Stomach (tissue), 9 donors: Measurements from ENCODE around the gene GOSR2. TPM values are rescaled to one million over a fixed set of nuclear protein-coding genes. Genes with fewer than 3 reads are reported as not detected.

ENCODE experiments used
- DNase-seq, 2 donors: peaks; one replicate each; pipeline versions ENCODE4 v3.0.0 to v3.0.0-alpha.2; 2013 to 2019
- H3K27ac ChIP-seq, 5 donors: fragments of 200-600 bp in 4 of 5; sonication (generic) in 4 of 5; one replicate each; pipeline ENCODE4 v1.5.1; 2013 to 2019; ENCODE audit warnings: mild to moderate bottlenecking in 1 of 5, moderate library complexity in 1 of 5
- H3K27me3 ChIP-seq, 3 donors: fragments of 200-600 bp; sonication (generic); one replicate each; pipeline ENCODE4 v1.5.1; 2017 to 2019; ENCODE audit warnings: mixed run types in 1 of 3
- H3K36me3 ChIP-seq, 4 donors: fragments of 200-600 bp; sonication (generic); 1 replicate in 3 of 4; 2 replicates in 1 of 4; pipeline ENCODE4 v1.5.1; 2016 to 2019
- H3K4me1 ChIP-seq, 4 donors: fragments of 200-600 bp; sonication (generic); one replicate each; pipeline ENCODE4 v1.5.1; 2016 to 2019
- H3K4me3 ChIP-seq, 4 donors: fragments of 200-600 bp; sonication (generic) in 3 of 4; one replicate each; pipeline ENCODE4 v1.5.1; 2016 to 2019; ENCODE audit warnings: mild to moderate bottlenecking in 1 of 4
- H3K9me3 ChIP-seq, 4 donors: fragments of 200-600 bp; sonication (generic); one replicate each; pipeline ENCODE4 v1.5.1; 2016 to 2019
- CTCF ChIP-seq, 7 experiments: fragments of 450-650 bp in 4 of 7; fragments of 200-600 bp in 3 of 7; sonication (generic) in 3 of 7; IDR thresholded peaks; one replicate each; pipeline ENCODE4 v1.5.1; 2016 to 2019; ENCODE audit warnings: antibody characterized with exemption in 7 of 7, control low read depth in 2 of 7, mild to moderate bottlenecking in 1 of 7
- EP300 ChIP-seq: sonication (generic); formaldehyde crosslinking; IDR thresholded peaks from one replicate; pipeline ENCODE4 v1.6.1; 2017; ENCODE audit warnings: antibody characterized with exemption
- POLR2A ChIP-seq, 4 donors: fragments of 450-650 bp; IDR thresholded peaks; one replicate each; pipeline ENCODE4 v1.6.1; 2016; ENCODE audit warnings: antibody characterized with exemption in 4 of 4, control low read depth in 2 of 4, mild to moderate bottlenecking in 1 of 4, moderate library complexity in 1 of 4
- POLR2AphosphoS5 ChIP-seq, 3 donors: sonication (generic); formaldehyde crosslinking; IDR thresholded peaks; one replicate each; pipeline ENCODE4 v1.6.1; 2016; ENCODE audit warnings: antibody characterized with exemption in 3 of 3
- WGBS, 5 donors: extraction: QIAGEN DNeasy Blood & Tissue Kit in 3 of 5; methylation state at CpG; one replicate each; pipeline versions ENCODE4 v1.1.5 to v1.1.7; 2013 to 2018; 5-methylcytosine and 5-hydroxymethylcytosine counted together
- intact Hi-C: fragments of 100-400 bp; cut with DNase I; formaldehyde crosslinking; loops from one replicate; pipeline ENCODE4 v1.15.1; 2023; ENCODE audit warnings: low total_unique reads
- polyA plus RNA-seq, 3 donors: library from polyadenylated mRNA; stranded (reverse); fragments of 200-250 nt; gene quantifications; one replicate each; pipeline ENCODE4 v1.2.3, GENCODE V29; 2013
- total RNA-seq, 5 donors: library from RNA; depleted of rRNA; stranded (reverse); fragments of >200 nt; gene quantifications; one replicate each; pipeline versions ENCODE4 v1.1.0 to v1.2.3, GENCODE V29; 2014 to 2016
- donor health status: healthy with polysubstance abuse.
- donor health status: Bipolar disorder and iron deficiency.
- donor health status: healthy.

Gene GOSR2
- total and polyA plus RNA-seq, 8 donors: 15.3 to 84.0 (median 31.9) TPM

- Histone ChIP-seq H3K27ac (no peak overlapping the region), H3K36me3 (peaks cover 47 to 62% (median 58%) of the 10 kb centered on the region in 4 donors), H3K4me1 (peaks cover 5 to 45% (median 34%) of the 10 kb centered on the region in 4 donors), H3K4me3 (no peak overlapping the region), H3K9me3 (no peaks in the 10 kb centered on the region), H3K27me3 (no peaks in the 10 kb centered on the region)
- TF ChIP-seq POLR2A (IDR thresholded peaks at IDR 0.05) (no peak), EP300 (no peak), POLR2AphosphoS5 (IDR thresholded peaks at IDR 0.05) (no peak), CTCF (IDR thresholded peaks at IDR 0.05) (no peak)
- intact Hi-C loops: no loop called here
- no peak for DNase-seq
- 73 to 91% (median 78%) methylated on average over 4 of the region's 4 CpGs for WGBS, 5 donors
These were observed 7.1 kb downstream of the GOSR2 start for GRCh38 chr17:46930051-46930450.

DNA sequence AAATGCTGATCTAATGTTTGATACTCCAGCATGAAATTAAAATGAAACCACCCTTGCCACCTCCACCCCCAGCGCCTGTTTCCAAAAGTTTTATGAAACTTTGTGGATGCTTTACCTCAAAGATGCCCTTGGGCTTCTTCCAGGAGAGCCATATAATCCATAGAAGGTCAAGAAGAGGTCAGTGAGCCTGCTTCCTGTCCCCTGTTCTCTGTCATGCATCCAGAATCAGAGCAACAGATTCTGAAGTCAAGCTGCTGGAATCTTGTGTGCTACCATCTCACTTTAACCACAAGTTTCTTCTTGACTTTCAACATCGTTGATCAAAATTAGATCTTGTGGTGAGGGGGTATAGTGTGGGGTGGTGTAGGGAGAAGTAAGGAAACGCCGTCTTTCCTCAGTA lies 8.6 kb downstream of the GOSR2 start:
- Histone ChIP-seq H3K36me3 (peaks cover 63 to 77% (median 73%) of the 10 kb centered on the region in 4 donors), H3K4me1 (peaks cover 0 to 34% (median 19%) of the 10 kb centered on the region in 4 donors), H3K27me3 (no peaks in the 10 kb centered on the region), H3K4me3 (no peak overlapping the region), H3K9me3 (no peaks in the 10 kb centered on the region), H3K27ac (no peak overlapping the region)
- no peak for DNase-seq
- intact Hi-C loops: no loop called here
- TF ChIP-seq EP300: no peak
- no peak for TF ChIP-seq CTCF (IDR thresholded peaks at IDR 0.05)
- TF ChIP-seq POLR2AphosphoS5 (IDR thresholded peaks at IDR 0.05): no peak
- 82 to 91% (median 89%) methylated on average over 4 of the region's 4 CpGs for WGBS, 5 donors

GRCh38 chr17:46935658-46936266 lies 12.8 kb downstream of the GOSR2 start:
- Histone ChIP-seq H3K4me1 (peaks cover 0 to 5% (median 0%) of the 10 kb centered on the region in 4 donors), H3K4me3 (no peak overlapping the region), H3K27me3 (no peaks in the 10 kb centered on the region), H3K36me3 (peaks cover 79 to 100% (median 99%) of the 10 kb centered on the region in 4 donors), H3K27ac (peak overlapping the region in 2 of 5 donors; percentile 13 to 14), H3K9me3 (no peaks in the 10 kb centered on the region)
- 47 to 69% (median 54%) methylated on average over 7 of the region's 7 CpGs for WGBS, 5 donors
- DNase-seq: peak; percentile 43 to 56
- TF ChIP-seq CTCF (IDR thresholded peaks at IDR 0.05) (no peak), POLR2A (IDR thresholded peaks at IDR 0.05) (no peak), POLR2AphosphoS5 (IDR thresholded peaks at IDR 0.05) (peak in 1 of 3 donors; percentile 38), EP300 (no peak)
- intact Hi-C loops: no loop called here

DNA sequence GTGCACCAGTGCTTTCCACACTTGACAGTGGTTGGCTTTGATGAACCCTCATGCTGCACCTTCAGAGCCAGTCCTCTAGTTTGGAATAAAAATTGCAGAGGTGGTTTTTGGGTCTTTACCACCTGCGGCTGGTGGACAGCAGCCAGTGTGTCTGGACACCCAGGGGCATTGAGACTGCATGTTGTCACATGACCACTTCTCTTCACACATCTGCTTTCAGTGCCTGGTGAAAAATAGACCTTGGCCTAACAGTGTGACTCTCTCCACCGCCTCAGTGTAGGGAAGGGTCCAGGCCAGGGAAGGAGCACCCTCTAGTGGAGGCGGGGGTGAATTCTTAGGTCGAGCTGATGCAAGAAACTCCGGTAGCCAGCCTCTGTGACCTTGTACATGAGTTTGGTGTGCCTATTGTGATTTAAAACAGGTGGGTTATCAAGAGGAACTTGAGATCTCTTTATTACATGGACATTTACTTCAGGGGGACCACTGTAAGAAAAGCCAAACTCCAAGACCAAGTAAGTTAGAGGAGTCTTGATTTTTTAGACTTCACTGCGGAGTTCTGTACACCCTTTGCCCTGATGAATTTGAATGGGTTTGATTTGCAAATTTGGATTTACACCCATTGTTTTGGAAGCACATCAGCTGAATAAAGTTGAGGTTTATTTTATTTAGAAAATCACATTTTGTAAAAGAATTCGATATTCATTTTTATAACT lies 17.9 kb downstream of the GOSR2 start:
- peaks cover 12 to 31% (median 19%) of the 10 kb centered on the region in 4 donors for H3K4me1 ChIP-seq
- intact Hi-C loops: no loop called here
- H3K36me3 ChIP-seq: peaks cover 34 to 61% (median 54%) of the 10 kb centered on the region in 4 donors

More for the DNA sequence above, 17.9 kb downstream of the GOSR2 start:
- TF ChIP-seq CTCF (IDR thresholded peaks at IDR 0.05): peak in 5 of 7 experiments; percentile 57 to 74 (median 71)
- TF ChIP-seq POLR2AphosphoS5 (IDR thresholded peaks at IDR 0.05): peak in 1 of 3 donors; percentile 41
- TF ChIP-seq POLR2A (IDR thresholded peaks at IDR 0.05): no peak
- no peaks in the 10 kb centered on the region for H3K9me3 ChIP-seq
- H3K27me3 ChIP-seq: no peaks in the 10 kb centered on the region
- 36 to 42% (median 40%) methylated on average over 7 of the region's 7 CpGs for WGBS, 5 donors
- no peak overlapping the region for H3K27ac ChIP-seq
- no peak overlapping the region for H3K4me3 ChIP-seq
- peak; percentile 79 to 92 for DNase-seq
